ENCODE measurements around the gene ARHGAP25. TPM values are rescaled to one million over a fixed set of nuclear protein-coding genes. Genes with fewer than 3 reads are reported as not detected.

ARHGAP25 gene
- total RNA-seq, 1 donor from 2014 or later, result 0.08 TPM

DNA sequence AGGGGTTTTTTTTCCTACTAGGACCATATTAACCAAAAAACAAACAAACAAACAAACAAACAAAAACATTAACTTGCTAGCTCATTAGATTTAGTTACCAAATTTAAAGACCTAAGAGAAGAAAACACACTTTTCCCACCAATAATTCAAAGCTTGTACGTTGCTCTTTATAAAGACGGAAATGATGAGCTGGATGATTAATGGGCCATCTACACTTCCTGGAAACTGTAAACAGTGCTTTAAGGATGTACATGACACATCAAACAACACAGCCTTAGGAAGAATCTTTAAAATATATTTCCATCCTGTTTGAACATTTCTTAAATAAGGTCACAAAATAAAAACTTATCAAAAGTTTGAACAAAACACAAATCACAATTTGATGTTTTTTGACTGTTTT lies 135.6 kb downstream of the ARHGAP25 start:
- no peak for DNase-seq (ENCODE audit: low read depth)
- Histone ChIP-seq H3K4me3 (ENCODE audit: low read depth, low read length) (no peak overlapping the region), H3K36me3 (ENCODE audit: control insufficient read depth, insufficient read depth, low read length) (no peaks in the 10 kb centered on the region), H3K27me3 (ENCODE audit: control insufficient read depth, insufficient read depth, low read length) (no peaks in the 10 kb centered on the region)
- TF ChIP-seq, protein P1, sequence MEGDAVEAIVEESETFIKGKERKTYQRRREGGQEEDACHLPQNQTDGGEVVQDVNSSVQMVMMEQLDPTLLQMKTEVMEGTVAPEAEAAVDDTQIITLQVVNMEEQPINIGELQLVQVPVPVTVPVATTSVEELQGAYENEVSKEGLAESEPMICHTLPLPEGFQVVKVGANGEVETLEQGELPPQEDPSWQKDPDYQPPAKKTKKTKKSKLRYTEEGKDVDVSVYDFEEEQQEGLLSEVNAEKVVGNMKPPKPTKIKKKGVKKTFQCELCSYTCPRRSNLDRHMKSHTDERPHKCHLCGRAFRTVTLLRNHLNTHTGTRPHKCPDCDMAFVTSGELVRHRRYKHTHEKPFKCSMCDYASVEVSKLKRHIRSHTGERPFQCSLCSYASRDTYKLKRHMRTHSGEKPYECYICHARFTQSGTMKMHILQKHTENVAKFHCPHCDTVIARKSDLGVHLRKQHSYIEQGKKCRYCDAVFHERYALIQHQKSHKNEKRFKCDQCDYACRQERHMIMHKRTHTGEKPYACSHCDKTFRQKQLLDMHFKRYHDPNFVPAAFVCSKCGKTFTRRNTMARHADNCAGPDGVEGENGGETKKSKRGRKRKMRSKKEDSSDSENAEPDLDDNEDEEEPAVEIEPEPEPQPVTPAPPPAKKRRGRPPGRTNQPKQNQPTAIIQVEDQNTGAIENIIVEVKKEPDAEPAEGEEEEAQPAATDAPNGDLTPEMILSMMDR (IDR thresholded peaks at IDR 0.05; ENCODE audit: insufficient read depth, low read length, poor library complexity, severe bottlenecking), result no peak

DNA sequence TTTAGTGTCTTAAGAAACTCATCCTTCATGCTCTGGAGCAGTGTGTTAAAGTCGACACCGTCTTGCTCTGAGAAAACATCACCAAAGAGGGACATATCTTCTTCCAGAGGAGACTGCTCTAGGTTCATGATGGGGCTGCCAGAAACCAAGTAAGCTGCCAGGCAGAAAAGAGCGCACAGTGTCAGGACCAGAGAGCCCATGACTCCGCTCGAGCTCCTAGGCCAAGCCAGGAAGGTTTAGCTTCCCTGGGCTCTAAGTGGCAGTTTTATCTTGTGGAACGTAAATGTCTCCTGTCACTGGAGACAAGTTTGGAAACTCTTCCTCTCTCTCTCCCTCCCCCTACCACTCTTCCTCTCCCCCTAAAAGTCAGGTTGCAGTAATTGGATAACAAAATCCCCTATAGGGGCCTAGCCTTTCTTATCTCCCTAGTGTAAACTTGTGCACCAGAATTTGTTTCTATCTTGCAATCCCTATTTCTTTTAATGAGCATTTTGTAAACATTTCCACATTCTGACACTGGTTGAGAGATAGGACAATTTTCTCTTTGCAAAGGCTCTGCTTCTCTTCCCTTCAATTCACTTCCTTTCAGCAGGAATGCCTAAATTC lies 136.7 kb downstream of the ARHGAP25 start, which contains the start of gene BMP10:
Gene BMP10, minus strand, starts transcription at position 239 of the 606 bp plus-strand sequence. Its CDS starts 39 bp downstream, at position 200.
- H3K36me3 ChIP-seq (ENCODE audit: control insufficient read depth, insufficient read depth, low read length), result no peaks in the 10 kb centered on the region
- TF ChIP-seq, protein P1 (IDR thresholded peaks at IDR 0.05; ENCODE audit: insufficient read depth, low read length, poor library complexity, severe bottlenecking), result no peak
- H3K27me3 ChIP-seq (ENCODE audit: control insufficient read depth, insufficient read depth, low read length), result no peaks in the 10 kb centered on the region
- no peak for DNase-seq (ENCODE audit: low read depth)
- H3K4me3 ChIP-seq (ENCODE audit: low read depth, low read length), result no peak within 1 kb of the TSS

Other genes starting within 250 kb of the ARHGAP25 start
- not detected in 2 replicates for gene PROKR1, start 91.2 kb upstream of the ARHGAP25 start, total RNA-seq
- gene BMP10, start 136.6 kb downstream of the ARHGAP25 start, total RNA-seq, result not detected in 2 replicates
- gene GKN2, start 218.1 kb downstream of the ARHGAP25 start, total RNA-seq, result not detected in 2 replicates
- 0.25 TPM in 1 of 2 replicates, not detected in the other for gene GKN1, start 239.8 kb downstream of the ARHGAP25 start, total RNA-seq